HG03159 (cell line): Measurements from ENCODE around the gene SLC24A4.

ENCODE experiments used
- ATAC-seq: cut with Tn5 transposase; IDR thresholded peaks from one replicate; pipeline ENCODE4 v1.9.1; 2021; ENCODE audit warnings: mild to moderate bottlenecking, moderate library complexity; ENCODE audit not compliant: unreplicated experiment

Gene SLC24A4

GRCh38 chr14:92472860-92473259 lies 149.9 kb downstream of the SLC24A4 start:
- ATAC-seq = no peak

- ATAC-seq = no peak
Measured at GRCh38 chr14:92473261-92473968, 150.4 kb downstream of the SLC24A4 start.

GRCh38 chr14:92473969-92474535 lies 151.1 kb downstream of the SLC24A4 start:
- no peak for ATAC-seq

- no peak for ATAC-seq
Measured at GRCh38 chr14:92475037-92475436, 152.1 kb downstream of the SLC24A4 start.

DNA sequence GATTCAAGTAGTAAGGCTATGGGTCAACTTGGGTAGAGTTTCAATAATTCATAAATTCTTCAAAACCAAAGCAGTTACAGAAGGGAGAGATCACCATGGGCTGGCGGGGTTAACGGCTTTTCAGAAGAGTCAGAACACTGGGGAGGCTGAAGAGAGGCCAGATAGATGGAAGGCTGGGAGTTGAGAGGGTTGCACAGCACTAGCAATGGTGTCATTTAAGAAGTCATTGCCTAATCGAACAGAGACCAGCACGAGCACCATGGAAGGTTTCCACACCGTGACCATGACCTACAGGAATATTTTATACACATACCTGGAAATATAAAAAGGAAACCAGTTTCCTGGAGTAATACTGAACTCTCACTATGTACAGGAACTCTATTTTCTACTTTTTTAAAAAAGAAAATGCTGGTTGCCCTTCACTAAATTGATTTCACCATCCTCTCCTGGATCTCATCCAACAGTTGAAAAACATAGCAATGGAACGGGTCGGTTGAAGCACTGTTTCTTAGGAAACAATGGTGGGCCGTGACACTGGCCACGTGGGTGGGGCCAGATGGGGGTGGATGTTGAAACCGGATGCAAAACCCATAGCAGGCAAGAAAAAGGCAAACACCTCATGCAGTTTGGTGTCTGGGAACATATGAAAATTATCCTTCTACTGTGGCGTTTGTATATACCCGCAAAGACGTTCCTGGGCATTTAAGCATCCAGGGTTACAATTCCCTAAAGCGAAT lies 152.7 kb downstream of the SLC24A4 start:
- no peak for ATAC-seq

GRCh38 chr14:92480856-92481255 lies 157.9 kb downstream of the SLC24A4 start:
- ATAC-seq = no peak

GRCh38 chr14:92481386-92481785 lies 158.4 kb downstream of the SLC24A4 start:
- no peak for ATAC-seq

DNA sequence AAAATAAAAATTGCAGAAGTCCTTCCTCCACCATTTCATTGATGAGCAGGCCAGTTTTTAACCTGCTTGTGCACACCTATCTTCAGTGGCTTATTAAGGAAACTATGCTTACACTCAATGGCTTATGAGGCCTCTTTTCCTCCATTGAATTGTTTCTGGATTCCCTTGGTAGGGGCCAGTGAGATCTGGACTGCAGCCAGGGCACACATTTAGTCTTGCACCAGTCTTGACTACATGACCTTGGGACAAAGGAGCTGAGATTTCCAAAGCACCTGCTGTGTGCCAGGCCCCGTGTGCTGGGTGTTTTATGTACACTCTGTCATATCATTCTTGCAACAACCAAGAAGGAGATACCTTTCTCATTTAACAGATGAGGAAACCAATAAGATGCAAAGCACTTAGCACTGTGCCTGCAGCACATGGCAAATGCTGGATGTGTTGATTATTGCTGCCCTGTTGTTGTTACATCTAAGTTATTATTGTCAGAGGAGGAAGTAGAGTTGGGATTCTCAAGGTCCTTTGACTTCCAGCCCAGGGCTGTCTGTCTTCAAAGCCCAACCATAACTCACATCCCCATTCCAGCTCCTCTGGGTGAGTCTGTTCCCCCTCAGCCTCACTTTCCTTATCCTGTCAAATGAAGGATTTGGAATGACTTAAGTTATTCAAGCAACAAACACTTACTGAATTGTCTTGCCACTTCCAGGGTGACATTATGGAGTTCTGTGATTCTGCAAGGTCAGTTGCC lies 159.0 kb downstream of the SLC24A4 start:
- no peak for ATAC-seq

DNA sequence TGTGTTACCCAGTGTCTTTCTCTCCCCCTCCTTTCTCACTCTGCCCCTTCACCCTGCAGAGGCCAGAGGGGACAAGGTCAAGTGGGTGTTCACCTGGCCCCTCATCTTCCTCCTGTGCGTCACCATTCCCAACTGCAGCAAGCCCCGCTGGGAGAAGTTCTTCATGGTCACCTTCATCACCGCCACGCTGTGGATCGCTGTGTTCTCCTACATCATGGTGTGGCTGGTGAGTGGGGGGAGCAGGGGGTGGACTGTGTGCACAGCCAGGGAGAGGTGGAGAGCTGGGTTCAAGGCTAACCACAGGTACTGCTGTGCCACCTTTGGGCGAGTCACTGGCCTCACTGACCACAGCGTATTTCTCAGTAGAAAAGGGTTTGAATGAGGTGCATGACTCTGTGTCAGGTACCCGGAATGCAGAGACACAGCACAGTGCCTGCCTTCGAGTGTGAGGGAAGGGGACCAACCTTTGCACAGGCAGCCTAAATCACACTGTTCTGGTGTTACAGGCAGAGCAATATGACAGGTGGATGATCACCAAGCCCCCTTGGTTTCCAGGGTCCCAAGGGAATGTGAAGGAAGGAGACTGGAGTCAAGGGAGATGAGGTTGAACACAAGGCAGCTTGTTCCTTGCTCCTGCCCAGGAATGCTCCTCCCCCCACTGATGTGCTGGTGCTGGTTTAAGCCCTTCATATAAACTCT lies 159.8 kb downstream of the SLC24A4 start:
- no peak for ATAC-seq

DNA sequence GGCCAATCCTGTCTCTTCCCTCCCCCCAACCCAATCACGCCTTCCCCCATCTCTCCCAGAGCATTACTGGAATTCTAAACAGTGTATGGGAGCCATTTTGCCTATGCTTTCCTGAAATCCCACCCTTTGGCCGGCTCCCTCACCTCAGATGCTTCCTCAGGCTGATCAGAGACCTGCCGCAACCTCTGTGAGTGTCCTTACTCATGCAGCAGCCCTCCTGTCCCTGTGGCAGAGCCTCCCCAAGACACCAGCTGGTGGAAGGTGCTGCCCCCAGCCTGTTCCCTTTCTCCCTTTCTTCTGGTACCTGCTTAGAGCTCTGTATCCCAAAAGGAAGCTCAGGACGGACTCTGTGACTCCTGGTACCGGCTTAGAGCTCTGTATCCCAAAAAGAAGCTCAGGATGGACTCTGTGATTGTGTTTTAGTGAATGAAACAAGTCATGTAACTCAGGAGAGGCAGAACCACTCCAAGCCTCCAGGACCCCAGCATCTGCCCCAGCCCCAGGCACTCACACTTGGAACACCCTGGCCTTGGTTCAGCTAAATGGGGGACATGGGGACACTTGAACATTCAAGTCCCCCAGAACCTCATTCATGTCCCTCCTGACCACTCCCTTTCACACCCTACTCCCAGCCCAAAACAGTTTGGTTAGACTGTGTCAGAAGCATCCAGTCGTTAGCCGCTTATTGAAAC lies 161.3 kb downstream of the SLC24A4 start:
- no peak for ATAC-seq

DNA sequence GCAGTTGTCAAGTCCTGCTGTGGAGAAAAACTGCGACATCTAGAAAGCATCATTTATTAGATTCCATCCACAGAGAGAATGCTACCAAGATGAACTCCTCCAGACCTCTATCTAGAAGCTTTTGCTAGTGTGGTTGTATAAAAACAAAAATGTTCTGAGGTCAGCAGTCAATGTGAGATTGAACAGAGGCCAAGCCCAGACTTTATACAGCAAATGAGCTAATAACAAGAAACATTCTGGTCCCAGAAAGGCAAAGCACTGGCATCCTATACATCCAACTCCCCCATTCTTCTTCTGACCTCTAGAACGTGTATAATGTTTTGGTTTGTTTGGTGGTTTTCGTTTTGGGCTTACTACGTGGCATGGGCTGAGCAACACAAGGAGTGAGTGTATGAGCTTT lies 163.9 kb downstream of the SLC24A4 start:
- no peak for ATAC-seq

GRCh38 chr14:92487513-92488133 lies 164.7 kb downstream of the SLC24A4 start:
- ATAC-seq = no peak

GRCh38 chr14:92489394-92490238 lies 166.7 kb downstream of the SLC24A4 start:
- ATAC-seq = no peak

DNA sequence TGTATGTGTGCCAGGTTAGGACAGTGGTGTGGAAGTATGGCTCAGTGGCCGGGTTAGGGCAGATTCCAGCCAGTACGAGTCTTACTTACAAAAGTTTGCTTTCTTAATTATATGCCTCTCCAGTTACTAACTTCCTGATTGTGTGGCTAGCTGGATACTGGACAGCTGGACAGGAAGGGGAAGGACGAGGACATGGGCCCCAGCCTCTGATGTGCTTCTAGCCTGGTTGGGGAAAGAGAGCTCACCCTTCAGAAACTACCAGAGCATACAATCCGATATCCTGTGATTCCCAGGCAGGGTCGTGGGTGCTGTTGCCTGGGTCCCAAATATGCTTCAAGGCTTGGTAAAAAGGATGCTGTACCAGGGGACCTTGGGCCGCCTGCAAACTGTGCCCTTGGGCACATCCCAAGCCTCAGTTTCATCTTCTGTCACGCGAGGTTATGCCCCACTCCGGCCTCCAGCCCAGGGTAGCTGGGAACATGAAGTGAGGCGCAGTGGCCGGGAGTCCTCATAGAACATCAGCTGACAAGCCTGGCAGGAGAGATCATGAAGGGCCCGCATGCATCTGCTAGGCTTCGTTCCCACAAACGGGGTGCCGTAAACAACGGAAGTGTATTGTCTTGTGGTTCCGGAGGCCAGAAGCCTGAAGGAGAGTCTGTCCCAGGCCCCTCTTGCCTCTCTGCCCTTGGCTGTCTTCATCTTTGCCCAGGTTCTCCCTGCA lies 167.4 kb downstream of the SLC24A4 start:
- no peak for ATAC-seq

DNA sequence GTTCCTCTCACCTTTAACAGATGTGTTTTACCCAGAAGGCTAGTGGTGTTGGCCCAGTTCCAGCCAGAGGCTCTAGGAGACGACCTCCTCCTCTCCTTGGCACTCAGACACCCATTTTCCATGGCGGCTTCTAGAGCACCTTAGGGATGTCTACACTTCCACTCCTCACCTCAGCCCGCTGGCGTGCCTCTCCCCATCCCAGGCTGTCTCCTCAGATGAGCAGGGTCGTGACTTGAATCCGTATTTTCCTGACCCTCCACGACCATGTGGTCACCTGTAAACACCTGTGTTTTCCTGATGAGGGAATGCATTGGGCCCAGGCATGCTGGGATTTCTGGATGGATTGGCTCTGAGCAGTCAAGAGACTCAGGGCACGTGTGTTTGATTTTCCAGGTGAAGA lies 168.8 kb downstream of the SLC24A4 start:
- no peak for ATAC-seq

GRCh38 chr14:92492258-92492657 lies 169.3 kb downstream of the SLC24A4 start:
- no peak for ATAC-seq

GRCh38 chr14:92493024-92493423 lies 170.1 kb downstream of the SLC24A4 start:
- no peak for ATAC-seq

- ATAC-seq = no peak
Measured at GRCh38 chr14:92493492-92493891, 170.5 kb downstream of the SLC24A4 start.
